GM10847 (cell line): ENCODE results near the gene CCDC9B.

Source experiments
- POLR2A ChIP-seq: IDR thresholded peaks from 2 replicates; pipeline ENCODE4 v1.6.1; 2011; ENCODE audit not compliant: insufficient read length; ENCODE audit errors: extremely low read depth

The CCDC9B gene

DNA sequence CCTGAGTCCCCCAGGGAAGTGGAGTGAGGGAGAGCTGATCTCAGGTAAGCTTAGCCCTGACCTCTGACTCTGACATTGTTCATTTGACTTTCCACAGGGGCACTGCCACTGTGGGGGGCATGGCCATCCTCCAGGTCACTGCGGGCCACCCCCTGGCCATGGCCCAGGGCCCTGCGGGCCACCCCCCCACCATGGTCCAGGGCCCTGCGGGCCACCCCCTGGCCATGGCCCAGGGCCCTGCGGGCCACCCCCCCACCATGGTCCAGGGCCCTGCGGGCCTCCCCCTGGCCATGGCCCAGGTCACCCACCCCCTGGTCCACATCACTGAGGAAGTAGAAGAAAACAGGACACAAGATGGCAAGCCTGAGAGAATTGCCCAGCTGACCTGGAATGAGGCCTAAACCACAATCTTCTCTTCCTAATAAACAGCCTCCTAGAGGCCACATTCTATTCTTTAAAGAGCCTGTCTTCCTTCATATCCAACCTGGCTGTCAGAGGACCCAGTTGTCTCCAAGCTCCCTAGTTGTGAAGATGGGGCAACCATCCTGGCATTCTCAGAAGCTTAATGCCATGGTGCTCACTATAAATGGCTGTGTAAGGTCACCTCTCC lies 15.3 kb upstream of the CCDC9B start:
- no peak for TF ChIP-seq POLR2A

DNA sequence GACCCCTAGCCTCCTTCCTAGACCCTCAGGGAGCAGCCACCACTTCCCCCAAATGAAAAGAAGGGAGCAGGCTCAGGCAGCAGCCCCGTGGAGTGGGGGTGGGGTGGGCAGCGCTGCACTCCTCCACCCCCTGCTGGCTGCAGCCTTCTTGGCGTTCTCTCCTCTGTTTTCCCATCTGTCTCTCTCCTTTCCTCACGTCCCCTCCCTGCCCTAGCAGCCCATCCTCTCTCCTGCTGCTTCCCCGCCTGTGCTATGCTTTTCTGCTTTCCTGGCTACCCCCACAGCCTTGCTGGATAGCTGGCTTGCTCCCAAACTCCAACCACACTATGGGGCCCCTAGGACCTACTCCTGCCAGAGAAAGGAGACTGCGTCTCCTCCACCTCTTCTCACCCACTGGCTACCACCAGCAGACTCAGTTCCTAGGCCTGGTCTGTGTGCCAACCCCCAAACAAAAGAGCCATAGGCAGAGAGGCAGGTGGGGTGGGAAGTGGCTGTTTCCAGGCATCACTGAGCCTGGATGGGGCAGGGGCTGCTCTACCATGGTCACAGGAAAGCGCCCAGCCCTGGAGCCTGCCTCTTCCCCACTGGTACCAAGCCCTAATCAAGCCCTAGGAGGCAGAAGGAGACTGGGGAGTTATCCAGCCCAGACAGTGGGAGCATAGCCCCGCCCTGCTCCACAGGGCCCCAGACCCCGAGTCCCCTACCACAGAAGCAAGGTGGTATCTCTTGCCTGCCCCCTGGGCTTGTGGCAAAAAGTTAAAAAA lies 13.9 kb upstream of the CCDC9B start:
- TF ChIP-seq POLR2A = no peak

DNA sequence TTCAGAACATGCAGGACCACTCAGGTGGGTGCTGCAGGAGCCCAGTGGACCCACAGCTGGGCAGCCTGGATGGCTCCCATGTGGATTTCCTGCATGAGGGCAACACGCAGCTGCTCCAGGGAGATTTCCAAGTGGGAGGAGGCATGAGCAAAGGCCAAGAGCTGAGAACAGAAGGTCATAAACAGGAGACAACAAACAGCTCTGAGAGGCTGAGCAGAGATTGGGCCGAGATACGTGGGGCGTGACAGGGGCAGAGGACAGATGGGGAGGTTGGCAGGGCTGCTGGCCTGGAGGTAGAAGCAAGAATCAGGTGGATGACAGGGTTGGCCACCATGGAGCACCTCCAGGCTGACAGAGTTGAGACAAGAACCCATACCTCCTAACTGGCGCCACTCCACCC lies 13.0 kb upstream of the CCDC9B start:
- TF ChIP-seq POLR2A = no peak

DNA sequence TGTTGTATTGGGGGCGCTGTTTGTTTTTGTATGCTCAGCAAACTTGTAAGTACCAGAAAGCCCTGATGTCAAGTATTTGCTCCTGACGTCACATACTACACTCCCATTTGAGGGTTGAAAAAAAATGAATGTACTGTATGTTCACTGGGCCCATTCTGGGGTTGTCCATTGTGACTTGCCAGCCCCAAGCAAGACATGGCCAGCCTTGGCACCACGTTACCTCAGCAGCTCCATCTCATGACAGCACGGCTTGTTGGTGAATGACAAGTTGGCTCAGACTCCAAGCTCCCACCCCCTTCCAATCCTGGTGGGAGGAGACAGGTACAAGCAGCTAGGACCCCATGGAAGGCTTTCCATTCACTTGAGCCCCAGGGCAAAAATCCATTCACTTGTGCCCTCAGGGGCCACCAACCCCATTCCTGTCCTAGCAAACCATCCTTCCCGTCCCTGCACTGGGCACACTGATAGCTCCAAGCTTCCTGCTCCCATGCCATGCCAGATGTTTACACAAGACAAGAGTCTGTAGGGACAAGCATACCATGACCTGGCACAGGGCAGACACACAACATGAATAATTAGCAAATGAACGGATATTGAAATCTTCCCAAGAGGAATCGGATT lies 11.7 kb upstream of the CCDC9B start:
- TF ChIP-seq POLR2A = no peak

DNA sequence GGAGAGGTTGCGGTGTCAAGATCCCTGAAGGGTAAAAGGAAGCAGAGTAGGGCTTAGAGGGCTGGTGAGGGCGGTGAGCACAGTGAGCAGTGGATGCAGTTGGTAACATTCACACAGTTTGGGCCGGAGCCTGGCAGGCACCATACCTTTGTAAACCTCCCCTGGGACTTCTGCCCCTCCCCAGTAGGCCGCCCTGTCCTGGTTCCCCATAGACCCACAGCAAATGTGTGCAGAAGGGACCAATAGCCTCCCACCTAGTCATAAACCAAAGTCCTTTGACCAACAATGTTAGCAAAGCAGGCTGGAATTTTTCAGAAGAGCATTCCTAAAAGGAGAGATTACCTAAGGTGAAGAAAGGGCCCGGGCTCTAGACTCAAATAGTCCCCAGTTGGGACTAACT lies 8.4 kb upstream of the CCDC9B start:
- no peak for TF ChIP-seq POLR2A

DNA sequence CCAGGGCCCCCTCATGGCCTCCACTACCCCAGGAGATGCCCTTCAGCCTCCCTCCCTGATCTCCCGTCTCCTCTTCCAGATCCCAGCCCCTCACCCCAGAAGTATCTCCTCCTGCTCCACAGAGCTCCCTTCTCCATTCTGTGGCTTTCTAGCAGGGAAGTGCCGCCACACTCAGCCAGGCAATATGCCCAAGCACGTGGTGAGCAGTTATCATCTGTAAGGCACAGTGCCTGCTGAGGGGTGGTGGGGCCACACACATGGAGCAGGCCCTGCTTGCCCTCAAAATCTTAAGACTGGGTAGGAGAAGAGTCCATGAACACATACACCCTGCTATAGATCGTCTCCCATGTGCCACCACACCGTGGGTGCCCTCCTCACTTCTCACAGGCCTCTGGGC lies 7.7 kb upstream of the CCDC9B start:
- no peak for TF ChIP-seq POLR2A

DNA sequence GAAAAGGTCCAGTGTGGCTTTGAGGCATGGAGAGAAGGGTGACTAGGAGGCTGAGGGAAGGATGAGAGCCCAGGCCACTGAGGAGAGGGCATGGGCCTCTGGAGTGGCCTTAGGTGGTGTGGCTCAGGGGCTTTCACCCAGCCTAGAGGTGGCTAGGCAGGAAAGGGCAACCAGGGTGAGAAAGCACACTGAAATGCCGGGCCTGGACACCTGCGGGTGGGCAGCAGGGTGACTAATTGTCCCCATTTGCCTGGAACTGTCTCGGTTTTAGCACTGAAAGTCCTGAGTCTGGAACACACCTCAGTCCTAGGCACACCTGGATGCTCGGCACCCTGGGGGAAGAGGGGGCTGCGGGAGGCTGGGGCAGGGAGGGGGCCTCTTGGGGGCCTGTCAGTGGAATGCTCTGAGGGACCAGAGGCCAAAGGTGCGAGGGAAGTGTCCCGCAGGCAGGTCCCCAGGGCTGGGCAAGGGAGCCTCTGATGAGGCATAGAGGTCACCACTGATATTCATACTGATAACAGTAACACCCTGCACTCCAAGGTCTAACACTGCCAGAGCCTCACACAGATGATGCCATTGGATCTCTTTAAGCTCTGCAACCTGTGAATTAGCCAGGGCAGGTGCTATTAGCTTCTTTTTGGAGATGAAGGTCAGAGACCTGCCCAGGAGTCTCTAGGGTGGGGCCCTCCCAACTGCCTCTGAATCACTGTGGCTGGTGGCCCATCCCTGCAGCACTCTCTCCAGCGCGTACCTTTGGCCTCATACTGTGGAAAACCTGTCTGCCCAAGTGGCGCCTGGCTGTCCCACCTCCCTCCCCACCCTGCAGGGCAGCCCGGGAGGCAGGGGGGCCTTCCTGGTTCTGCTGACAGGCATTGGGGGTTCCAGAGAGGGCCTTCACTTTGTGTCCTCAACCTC lies 7.1 kb upstream of the CCDC9B start:
- no peak for TF ChIP-seq POLR2A

DNA sequence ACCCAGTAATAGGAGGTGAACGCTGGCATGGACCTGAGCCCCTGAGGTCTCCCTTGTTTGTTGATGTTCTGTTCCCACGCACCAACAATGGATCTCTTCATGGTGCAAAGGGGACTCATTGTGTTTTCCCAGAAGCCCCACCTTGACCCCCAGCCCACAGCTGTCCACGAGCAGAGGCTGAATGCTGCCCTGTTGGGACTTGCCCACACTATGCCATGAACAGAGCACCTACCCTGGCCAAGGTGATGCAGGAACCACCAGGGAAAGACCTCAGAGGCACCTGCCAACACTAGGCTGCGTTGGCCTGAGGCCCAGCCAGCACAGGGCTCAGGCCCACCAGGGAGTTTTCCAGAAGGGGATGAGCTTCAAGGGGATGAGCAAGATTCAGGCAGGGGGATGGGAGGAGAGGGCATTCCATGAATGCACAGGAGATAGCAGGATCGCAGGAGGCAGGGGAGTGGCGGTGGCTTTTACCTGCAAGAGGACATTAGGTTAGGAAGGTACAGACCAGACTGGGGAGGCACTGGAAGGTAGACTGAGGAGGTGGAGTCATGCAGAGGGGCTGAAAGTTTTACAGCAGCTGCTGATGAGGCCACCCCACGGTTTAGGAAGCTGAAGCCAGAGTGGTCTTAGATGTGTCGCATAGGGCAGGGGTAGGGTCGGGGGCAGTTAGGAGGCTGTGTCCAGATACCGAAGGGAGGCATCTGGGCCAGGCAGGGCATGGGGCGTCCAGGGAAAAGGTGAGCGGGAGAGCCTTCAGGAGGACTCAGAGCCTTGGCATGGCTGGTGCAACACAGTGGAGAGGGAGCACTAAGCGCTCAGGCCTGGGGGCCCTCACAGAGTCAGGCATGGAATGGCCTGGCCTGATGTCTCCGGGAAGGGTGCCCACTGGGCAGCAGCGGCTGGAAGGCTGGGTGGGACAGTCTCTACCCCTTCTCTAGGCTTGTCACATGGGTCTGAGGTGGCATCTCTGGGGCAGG lies 6.1 kb upstream of the CCDC9B start:
- TF ChIP-seq POLR2A = no peak

DNA sequence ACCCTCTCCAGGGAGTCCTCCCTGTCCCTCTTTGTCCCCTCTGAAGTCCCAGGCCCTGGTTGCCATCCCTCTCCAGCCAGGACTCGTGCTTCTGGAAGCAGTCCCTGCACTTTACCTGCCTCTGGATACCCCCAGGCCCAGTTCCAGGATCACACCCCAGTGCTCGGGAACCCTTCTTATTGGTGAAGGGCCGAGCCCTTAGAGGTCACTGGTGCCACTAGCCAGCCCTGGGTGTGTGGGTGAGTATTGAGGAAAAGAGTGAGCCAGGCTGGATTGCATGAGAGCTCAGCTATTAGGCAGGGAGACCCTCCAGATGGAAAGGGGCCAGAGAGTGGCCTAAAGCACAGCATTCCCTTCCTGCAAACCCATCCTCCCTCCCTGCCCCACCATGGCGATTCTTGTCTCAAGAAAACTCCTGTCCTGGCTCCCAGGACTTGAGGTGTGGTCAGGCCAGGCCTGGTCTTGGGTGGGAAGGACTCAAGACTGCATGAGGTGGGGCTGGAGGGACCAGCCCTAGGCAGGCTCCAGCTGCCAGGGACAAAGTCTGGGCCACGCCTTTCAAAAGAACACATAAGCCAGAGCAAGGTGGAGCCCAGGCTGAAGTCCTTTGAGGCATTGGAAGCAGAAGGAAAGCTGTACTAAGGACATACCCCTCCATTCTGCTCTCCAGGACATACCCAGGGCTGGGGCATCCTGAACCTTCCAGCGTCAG lies 5.3 kb upstream of the CCDC9B start:
- TF ChIP-seq POLR2A = no peak

DNA sequence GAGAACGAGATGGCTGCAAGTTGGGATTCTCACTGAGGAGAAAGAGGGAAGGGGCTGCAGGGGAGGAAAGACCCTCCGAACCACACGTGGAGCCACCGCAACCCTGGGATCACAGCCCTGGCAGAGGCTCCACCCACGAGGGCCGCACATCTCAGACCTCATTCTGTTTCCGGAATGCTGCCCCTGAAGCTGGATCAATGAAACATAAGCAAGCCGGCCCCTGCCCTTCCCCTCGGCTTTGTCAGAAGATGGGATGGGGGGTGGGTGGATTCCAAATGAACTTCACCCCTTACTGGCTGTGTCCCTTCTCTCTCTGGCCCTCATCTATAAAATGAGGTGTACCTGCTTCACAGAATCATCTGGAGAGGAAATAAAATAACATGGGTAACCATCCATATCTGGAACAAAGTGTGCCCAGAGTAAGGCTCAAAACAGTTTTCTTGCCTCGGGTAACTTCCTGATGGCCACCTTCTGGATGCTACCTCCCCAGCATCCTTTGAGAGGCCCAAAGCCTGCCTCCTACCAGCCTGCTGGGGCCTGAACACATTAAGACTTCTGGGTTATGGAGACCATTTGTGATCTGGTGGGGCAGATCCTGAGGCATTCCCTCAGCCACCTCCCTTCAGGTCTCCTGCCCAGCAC lies 4.6 kb upstream of the CCDC9B start:
- TF ChIP-seq POLR2A = no peak

DNA sequence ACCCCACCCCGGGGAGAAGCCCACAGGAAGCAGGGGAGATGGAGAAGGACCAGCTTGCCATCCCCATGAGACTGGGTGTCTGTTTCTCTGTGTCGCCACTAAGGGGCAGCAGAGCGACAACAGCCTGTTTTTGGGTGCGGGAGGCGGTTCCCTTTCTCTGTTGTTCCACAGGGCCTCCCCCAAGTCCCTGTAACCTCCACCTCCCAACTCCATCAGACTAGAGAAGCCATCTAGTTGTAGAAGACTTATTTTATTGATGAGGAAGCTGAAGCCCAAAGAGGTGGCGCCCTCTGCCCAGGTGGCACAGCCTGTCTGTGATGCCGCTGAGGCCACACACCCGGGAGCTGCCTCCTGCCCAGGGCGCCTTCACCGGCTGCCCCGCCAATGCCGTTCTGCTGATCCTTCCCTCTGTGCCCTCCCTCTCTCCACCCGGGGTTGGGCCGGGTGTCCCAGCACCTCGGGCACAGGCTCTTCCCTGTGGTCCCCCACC lies 3.9 kb upstream of the CCDC9B start:
- TF ChIP-seq POLR2A = no peak

DNA sequence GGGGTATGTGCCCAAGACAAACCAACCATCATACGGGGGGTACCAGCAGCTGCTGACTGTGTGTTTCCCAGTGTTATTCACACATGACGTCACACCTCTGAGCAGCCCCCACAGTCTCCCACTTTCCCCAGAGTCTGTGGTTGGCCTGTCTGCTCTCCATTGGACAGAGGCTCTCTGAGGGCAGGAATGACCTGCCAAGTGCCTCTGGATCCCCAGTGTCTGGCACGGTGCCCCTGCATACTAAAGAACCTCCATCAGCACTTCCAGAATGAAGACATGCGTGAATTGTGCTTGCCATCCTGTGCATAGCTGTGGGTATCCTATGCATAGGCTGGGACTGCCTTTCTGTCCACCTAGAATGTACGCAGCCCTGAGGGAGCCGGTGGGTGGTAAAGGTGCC lies 3.5 kb upstream of the CCDC9B start:
- TF ChIP-seq POLR2A = no peak

DNA sequence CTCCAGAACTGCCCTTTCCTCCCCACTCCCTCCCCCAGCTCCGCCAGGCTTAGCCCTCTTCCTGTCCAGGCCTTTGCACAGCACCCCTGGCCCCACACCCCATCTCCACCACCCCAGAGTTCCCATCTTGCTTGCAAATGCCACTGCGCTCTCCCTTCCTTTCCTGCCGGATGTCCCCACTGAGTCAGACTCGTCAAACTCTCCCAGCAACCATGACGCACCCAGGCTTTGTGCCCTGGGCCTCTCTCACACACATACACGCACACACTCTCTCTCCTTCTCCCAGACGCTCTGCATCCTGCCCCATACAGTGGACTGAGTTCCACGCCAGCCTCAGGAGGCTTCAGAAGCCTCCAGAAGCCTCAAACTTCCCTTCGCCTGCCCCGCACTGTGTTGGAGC lies 2.8 kb upstream of the CCDC9B start:
- TF ChIP-seq POLR2A = no peak
